Transverse colon (tissue), 3 donors: ENCODE results near the gene MDM2.

Source experiments
- CTCF ChIP-seq, 5 experiments: fragments of 200-600 bp in 3 of 5; fragments of 450-650 bp in 2 of 5; sonication (generic) in 3 of 5; IDR thresholded peaks; 1 replicate in 2 of 5; 2 replicates in 3 of 5; pipeline ENCODE4 v1.5.1; 2016 to 2017; ENCODE audit warnings: antibody characterized with exemption in 5 of 5, inconsistent platforms in 3 of 5, mild to moderate bottlenecking in 2 of 5, moderate library complexity in 1 of 5
- EP300 ChIP-seq: sonication (generic); formaldehyde crosslinking; IDR thresholded peaks from one replicate; pipeline ENCODE4 v1.6.1; 2017; ENCODE audit warnings: antibody characterized with exemption, low read depth
- POLR2A ChIP-seq: fragments of 450-650 bp; IDR thresholded peaks from one replicate; pipeline ENCODE4 v1.6.1; 2016; ENCODE audit warnings: antibody characterized with exemption, mild to moderate bottlenecking, moderate library complexity

- TF ChIP-seq CTCF (IDR thresholded peaks at IDR 0.05), result no peak
- no peak for TF ChIP-seq EP300
- no peak for TF ChIP-seq POLR2A
Observed at GRCh38 chr12:68868043-68868790, 60.2 kb downstream of the MDM2 start.
